PC-9 (cell line): ENCODE results near the gene SNX4. TPM values are rescaled to one million over a fixed set of nuclear protein-coding genes. Genes with fewer than 3 reads are reported as not detected.

Experiments used
- BruUV-seq: library from RNA; stranded (reverse); fragments of 400-500 nt; replicated peaks from 2 replicates; lab custom pipeline; 2021; lab: Mats Ljungman, UMichigan
- CTCF ChIA-PET: fragments of 300-600 bp; sonication (Branson Sonifier 250); formaldehyde crosslinking; loops from one replicate; lab custom pipeline; 2022; ENCODE audit warnings: antibody characterized with exemption; lab: Charles Lee
- POLR2A ChIA-PET: fragments of 300-600 bp; sonication (Branson Sonifier 250); formaldehyde crosslinking; loops from one replicate; lab custom pipeline; 2022; ENCODE audit warnings: antibody characterized with exemption; ENCODE audit not compliant: unreplicated experiment; lab: Charles Lee
- DNase-seq, 2 experiments: peaks; one replicate each; pipeline versions ENCODE4 v3.0.0 to v3.0.0-alpha.2; 2015 to 2022; ENCODE audit warnings: mixed read lengths in 1 of 2
- H2AFZ ChIP-seq: fragments of 200-600 bp; sonication (generic); 2 replicates; pipeline ENCODE4 v1.8.1; 2017; ENCODE audit warnings: antibody characterized with exemption
- H3F3A ChIP-seq: fragments of 200-600 bp; sonication (generic); 2 replicates; pipeline ENCODE4 v1.8.1; 2017; ENCODE audit warnings: antibody characterized with exemption, mild to moderate bottlenecking, low read depth; ENCODE audit not compliant: insufficient read depth
- H3K27ac ChIP-seq: fragments of 200-600 bp; sonication (generic); 2 replicates; pipeline ENCODE4 v1.6.1; 2016; ENCODE audit warnings: mixed run types
- H3K27me3 ChIP-seq: fragments of 200-600 bp; sonication (generic); 2 replicates; pipeline ENCODE4 v1.6.1; 2016; ENCODE audit warnings: low read depth, mixed run types; ENCODE audit not compliant: insufficient read depth
- H3K36me3 ChIP-seq: fragments of 200-600 bp; sonication (generic); 2 replicates; pipeline ENCODE4 v1.6.1; 2016; ENCODE audit warnings: low read depth, mixed run types
- H3K4me1 ChIP-seq: fragments of 200-600 bp; sonication (generic); replicated peaks from 2 replicates; pipeline ENCODE4 v1.6.1; 2016; ENCODE audit warnings: mixed run types; ENCODE audit not compliant: insufficient read depth
- H3K4me2 ChIP-seq: fragments of 200-600 bp; sonication (generic); 2 replicates; pipeline ENCODE4 v1.6.1; 2017; ENCODE audit warnings: mixed run types
- H3K4me3 ChIP-seq: fragments of 200-600 bp; sonication (generic); 2 replicates; pipeline ENCODE4 v1.6.1; 2016; ENCODE audit warnings: mixed run types
- H3K79me2 ChIP-seq: fragments of 200-600 bp; sonication (generic); 2 replicates; pipeline ENCODE4 v1.6.1; 2017; ENCODE audit warnings: low read depth, mixed run types
- H3K9me2 ChIP-seq: fragments of 200-600 bp; sonication (generic); 2 replicates; pipeline ENCODE4 v1.8.1; 2017; ENCODE audit warnings: mild to moderate bottlenecking; ENCODE audit not compliant: insufficient read depth
- H3K9me3 ChIP-seq: fragments of 200-600 bp; sonication (generic); 2 replicates; pipeline ENCODE4 v1.8.1; 2016; ENCODE audit warnings: low read depth; ENCODE audit not compliant: insufficient read depth
- H4K20me1 ChIP-seq: fragments of 200-600 bp; sonication (generic); 2 replicates; pipeline ENCODE4 v1.8.1; 2017; ENCODE audit not compliant: insufficient read depth
- CTCF ChIP-seq: fragments of 200-600 bp; sonication (generic); conservative IDR thresholded peaks from 2 replicates; pipeline ENCODE4 v1.6.1; 2017; ENCODE audit warnings: mixed run types, antibody characterized with exemption, mild to moderate bottlenecking, moderate library complexity
- EZH2 ChIP-seq: fragments of 200-600 bp; sonication (generic); IDR thresholded peaks from 2 replicates; pipeline ENCODE4 v1.8.0; 2017; ENCODE audit warnings: antibody characterized with exemption, low read depth
- intact Hi-C: fragments of 100-400 bp; cut with micrococcal nuclease; formaldehyde crosslinking; loops from one replicate; pipeline ENCODE4 v1.10.0; 2022; ENCODE audit not compliant: unreplicated experiment
- total RNA-seq: library from RNA; stranded (reverse); gene quantifications from 2 replicates; pipeline ENCODE4 v1.2.3, GENCODE V29; 2021

The SNX4 gene
- total RNA-seq, 1 experiment from 2014 or later: 28.6 TPM

GRCh38 chr3:125402639-125403038 is 117.4 kb downstream of the SNX4 start:
- Histone ChIP-seq H3K9me2 (no peaks in the 10 kb centered on the region), H3K4me2 (no peak overlapping the region), H3K36me3 (no peaks in the 10 kb centered on the region), H3K27ac (no peak overlapping the region), H4K20me1 (no peaks in the 10 kb centered on the region), H3K4me1 (no peaks in the 10 kb centered on the region), H3K27me3 (0 out of 2 replicates have a peak, but pooled peaks cover 5% of the 10 kb centered on the region), H3K4me3 (no peak overlapping the region), H3F3A (no peaks in the 10 kb centered on the region), H3K9me3 (no peaks in the 10 kb centered on the region), H2AFZ (no peak overlapping the region), H3K79me2 (no peaks in the 10 kb centered on the region)
- TF ChIP-seq CTCF: no peak
- no peak for TF ChIP-seq EZH2
- CTCF ChIA-PET: interaction anchor here (0.6 kb wide), 1 partner anchor 369 kb away, joined by 4 read pairs; no protein-coding TSS in a partner anchor
- intact Hi-C loops: no loop called here
- no TSS peak for BruUV-seq
- DNase-seq: no peak
- POLR2A ChIA-PET: interaction anchor here (0.6 kb wide), 1 partner anchor 193 kb away, joined by 18 read pairs; no protein-coding TSS in a partner anchor

GRCh38 chr3:125401402-125401801 is 118.6 kb downstream of the SNX4 start:
- no peak overlapping the region for H3K4me3 ChIP-seq
- no peaks in the 10 kb centered on the region for H3F3A ChIP-seq
- BruUV-seq: no TSS peak
- H3K4me1 ChIP-seq: no peaks in the 10 kb centered on the region
- CTCF ChIA-PET: no interaction called here
- TF ChIP-seq EZH2 (no peak), CTCF (no peak)
- no peaks in the 10 kb centered on the region for H3K9me3 ChIP-seq
- H4K20me1 ChIP-seq: no peaks in the 10 kb centered on the region
- DNase-seq: no peak
- 0 out of 2 replicates have a peak, but pooled peaks cover 5% of the 10 kb centered on the region for H3K27me3 ChIP-seq
- no peaks in the 10 kb centered on the region for H3K9me2 ChIP-seq
- intact Hi-C loops: no loop called here
- no peak overlapping the region for H3K4me2 ChIP-seq
- no peaks in the 10 kb centered on the region for H3K79me2 ChIP-seq
- H3K27ac ChIP-seq: no peak overlapping the region
- H2AFZ ChIP-seq: no peak overlapping the region
- no peaks in the 10 kb centered on the region for H3K36me3 ChIP-seq
- POLR2A ChIA-PET: no interaction called here

GRCh38 chr3:125398952-125399351 is 121.0 kb downstream of the SNX4 start:
- no peaks in the 10 kb centered on the region for H3K79me2 ChIP-seq
- H4K20me1 ChIP-seq: no peaks in the 10 kb centered on the region
- intact Hi-C loops: no loop called here
- CTCF ChIA-PET: no interaction called here
- H3K9me3 ChIP-seq: no peaks in the 10 kb centered on the region
- TF ChIP-seq CTCF (no peak), EZH2 (no peak)
- no peaks in the 10 kb centered on the region for H3K9me2 ChIP-seq
- peaks cover 7% of the 10 kb centered on the region for H3F3A ChIP-seq
- no peak overlapping the region for H3K4me3 ChIP-seq
- POLR2A ChIA-PET: no interaction called here
- 0 out of 2 replicates have a peak, but pooled peaks cover 5% of the 10 kb centered on the region for H3K27me3 ChIP-seq
- H3K27ac ChIP-seq: no peak overlapping the region
- peak in 1 of 2 experiments; percentile 13 for DNase-seq
- H3K36me3 ChIP-seq: no peaks in the 10 kb centered on the region
- no TSS peak for BruUV-seq
- H3K4me2 ChIP-seq: no peak overlapping the region
- no peak overlapping the region for H2AFZ ChIP-seq
- H3K4me1 ChIP-seq: peaks cover 8% of the 10 kb centered on the region

Other genes starting within 250 kb of the SNX4 start
- gene ZNF148, start 144.9 kb downstream of the SNX4 start, total RNA-seq: 53.8 and 62.6 TPM in 2 replicates
- gene OSBPL11, start 75.3 kb upstream of the SNX4 start, total RNA-seq: 14.1 and 18.8 TPM in 2 replicates